ENCODE measurements around the gene SLC35B2.

Gene SLC35B2

DNA sequence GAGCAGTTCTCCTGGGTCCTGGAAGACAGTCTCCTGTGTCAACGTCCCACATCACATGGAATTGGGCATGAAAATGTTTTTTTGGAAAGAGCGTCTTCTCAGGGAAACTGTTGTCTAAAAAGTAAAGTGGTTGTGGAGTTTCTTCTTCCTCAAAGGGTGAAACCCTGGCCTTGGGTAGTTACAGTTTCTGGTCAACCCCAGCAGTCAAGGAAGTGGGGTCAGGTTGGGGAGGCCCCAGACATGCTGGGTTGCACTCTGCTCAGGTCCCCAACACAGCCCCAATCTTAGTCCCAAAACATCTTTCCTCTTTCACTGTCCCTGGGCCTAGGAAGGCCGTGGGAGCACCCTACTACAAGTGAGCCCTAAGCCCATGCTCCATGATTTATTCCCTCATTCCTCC is 9.0 kb upstream of the SLC35B2 start:
- DNase-seq, result no peak

DNA sequence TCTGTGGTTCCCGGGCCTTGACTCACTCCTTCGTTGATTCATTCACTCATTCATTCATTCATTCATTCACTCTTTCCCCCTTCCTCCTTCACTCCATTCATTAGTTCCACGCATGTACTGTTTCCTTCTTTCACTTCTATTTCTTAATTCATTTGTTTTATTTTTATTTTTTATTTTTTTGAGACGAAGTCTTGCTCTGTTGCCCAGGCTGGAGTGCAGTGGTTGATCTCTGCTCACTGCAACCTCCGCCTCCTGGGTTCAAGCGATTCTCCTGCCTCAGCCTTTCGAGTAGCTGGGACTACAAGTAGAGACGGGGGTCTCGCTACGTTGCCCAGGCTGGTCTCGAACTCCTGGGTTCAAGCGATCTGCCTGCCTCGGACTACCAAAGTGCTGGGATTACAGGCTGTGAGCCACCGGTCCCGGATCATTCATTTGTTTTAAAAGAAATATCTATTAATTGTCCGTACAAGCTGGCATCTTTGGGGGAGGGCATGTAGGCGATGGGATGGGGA is 8.4 kb upstream of the SLC35B2 start:
- peak in 1 of 2 experiments; percentile 71 for DNase-seq

DNA sequence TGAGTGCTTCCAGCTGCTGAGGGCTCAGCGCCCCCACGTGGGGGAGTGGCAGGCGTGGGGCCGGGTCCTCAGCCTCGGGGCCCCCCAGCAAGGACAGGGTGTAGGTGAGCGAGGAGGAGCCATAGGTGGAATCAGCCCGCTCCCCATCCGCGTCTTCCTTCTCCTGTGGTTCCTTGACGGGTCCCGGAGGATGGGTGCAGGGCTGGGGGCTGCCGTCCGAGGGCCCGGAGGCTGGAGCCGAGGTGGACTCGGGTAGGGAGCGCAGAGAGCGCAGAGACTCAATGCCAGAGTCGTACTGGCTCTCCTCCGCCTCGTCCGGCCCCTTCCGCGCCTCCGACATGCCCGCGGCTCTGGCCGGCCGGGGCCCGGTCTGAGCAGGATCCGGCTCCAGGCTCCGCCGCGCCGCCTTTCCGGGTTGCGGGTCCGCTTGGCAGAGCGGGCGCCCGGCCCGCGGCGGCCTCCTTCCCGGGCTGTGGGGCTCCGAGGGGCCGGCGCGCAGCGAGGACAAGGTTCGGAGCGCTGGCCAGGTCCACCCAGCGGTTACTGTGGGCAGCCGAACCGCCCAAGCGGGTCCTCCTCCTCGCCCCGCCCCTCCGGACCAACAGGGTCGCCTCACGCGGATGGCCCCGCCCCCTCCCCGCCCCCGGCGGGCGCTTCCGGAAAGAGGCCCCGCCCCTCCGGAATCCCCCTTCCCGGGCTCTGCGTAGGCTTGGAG is 7.8 kb upstream of the SLC35B2 start, which contains the start of gene NFKBIE:
Gene NFKBIE, minus strand, starts transcription at position 545 of the 715 bp plus-strand sequence. Its CDS starts 205 bp downstream, at position 340.
- DNase-seq, result peak in 1 of 2 experiments; percentile 66

DNA sequence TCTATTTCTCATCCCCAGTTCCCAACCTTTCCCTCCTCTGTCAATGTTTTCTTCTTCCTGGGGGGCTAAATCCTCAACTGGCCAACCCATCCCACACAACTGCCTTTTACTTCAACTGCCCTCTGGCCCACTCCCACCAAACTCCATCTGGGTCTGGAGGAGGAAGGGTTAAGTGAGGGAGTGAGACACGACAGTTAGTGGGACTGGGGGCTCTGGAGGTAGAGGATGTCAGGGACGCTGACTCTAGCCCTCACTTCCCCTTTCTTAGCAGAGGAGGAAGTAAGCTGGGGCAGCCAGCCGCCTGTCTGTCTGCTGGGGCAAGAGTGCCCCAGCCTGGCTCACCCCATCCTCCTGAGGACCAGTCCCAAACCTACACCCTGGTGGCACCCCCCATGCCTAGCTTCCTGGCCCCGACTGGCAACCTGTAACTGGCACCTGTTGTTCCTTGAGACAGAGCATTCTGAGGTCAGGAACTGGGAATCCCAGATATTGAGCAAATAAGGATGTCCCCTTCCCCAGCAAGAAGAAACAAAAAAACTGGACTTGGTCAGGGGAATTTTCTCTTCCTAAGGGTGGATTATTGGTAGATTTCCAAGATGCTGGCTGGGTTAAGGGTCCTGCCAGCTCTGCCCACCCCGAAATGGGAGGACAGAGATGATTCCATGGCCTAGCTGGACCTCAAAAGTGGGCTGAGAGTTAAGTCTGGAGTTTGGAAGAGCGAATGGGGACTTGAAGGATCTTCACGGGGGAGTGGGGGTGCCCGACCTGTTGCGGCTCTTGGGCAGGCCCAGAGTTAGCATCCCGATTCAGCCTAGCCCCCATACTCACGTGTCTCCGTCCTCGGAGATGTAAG is 7.1 kb upstream of the SLC35B2 start:
- DNase-seq, result peak; percentile 91 to 92

DNA sequence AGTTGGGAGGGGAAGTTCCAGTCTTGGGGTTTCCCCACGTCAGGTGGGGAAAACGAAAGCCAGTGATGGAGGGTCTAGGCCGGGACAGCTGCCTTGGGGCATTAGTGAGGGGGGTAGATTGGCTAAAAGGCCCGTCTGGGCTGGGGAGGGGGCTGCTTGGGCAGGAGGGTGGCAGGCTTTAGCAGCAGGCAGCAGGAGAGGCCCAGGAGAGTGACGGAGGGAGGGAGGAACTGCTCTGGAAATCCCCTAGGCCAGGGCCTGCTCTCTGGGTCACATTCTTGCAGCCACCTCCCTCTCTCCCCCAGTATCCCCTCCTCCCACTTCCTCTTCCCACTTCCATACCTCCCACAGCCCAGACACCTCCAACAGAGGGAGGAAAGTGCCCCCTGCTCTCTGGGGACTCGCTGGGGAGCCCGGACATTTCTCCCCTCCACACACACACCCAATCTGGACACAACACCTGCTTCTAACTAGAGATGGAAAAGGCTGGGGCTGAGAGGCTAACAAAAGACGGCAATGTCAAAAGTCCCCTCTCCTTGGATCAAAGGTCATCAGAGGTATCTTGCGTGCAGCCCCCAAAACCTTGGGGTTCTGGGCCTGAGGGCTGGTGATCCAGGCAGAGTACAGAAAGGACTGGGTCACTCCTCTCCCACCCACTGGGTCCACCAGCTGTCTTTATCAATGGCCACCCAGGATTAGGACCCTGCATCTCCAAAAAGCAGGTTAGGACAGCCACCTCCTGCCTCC is 6.2 kb upstream of the SLC35B2 start:
- peak; percentile 47 to 62 for DNase-seq

DNA sequence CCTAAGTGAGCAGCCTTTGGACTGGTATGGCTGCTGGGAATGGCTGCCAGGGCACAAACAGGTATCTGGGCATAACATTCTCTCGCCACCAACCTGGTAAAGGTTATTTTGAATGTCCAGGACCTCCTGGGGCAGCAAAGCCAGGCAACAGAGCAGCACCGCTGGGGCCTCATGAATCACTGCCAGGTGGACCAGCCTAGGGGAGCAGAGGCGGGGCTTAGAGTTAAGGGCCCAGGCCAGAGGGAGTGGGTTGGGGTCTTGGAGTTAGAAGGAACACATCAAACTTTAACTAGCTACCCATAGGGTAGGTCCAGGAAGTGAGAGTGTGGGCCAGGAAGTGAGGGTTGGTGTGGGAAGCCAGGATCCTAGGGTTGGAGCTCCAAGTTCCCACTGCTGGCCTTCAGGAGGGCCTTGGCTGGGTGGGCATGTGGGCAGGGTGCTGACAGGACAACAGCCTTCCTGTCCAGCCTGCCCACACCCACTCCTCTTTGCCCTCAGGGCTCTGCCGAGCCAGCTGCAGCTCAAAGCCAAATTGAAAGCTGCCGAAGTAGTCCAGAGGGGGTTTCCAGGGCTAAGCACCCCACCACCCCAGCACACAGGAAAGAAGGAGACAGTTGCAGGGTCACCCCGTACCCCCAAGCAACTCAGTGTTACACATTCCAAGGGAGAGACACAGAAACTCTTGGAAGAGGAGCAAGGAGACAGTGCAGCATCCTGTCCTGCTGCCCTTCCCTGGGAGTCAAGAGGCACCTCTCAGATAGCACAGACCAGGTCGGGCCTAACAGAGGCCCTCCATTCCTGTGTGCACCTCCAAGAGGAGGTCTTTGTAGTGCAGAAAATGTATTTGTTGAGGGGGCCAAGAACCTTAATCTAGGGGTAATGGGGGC is 5.4 kb upstream of the SLC35B2 start:
- no peak for DNase-seq

DNA sequence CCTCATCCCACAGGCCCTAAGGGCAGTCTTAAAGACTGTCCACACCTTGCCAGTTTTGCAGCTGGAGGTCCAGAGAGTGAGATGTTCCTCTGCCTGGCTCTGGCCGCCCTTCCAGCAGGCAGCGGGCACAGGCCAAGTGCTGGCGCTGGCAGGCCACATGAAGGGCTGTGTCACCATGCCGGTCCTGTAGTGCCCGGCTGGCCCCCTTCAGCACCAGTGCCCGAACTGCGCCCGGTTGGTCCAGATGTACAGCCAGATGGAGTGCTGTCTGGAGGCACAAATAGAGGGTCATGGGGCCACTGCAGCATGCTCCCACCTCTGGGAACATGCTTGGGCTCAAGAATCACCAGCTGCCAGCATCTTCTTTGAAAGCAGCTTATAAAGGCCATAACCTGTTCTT is 4.3 kb upstream of the SLC35B2 start:
- DNase-seq, result no peak

DNA sequence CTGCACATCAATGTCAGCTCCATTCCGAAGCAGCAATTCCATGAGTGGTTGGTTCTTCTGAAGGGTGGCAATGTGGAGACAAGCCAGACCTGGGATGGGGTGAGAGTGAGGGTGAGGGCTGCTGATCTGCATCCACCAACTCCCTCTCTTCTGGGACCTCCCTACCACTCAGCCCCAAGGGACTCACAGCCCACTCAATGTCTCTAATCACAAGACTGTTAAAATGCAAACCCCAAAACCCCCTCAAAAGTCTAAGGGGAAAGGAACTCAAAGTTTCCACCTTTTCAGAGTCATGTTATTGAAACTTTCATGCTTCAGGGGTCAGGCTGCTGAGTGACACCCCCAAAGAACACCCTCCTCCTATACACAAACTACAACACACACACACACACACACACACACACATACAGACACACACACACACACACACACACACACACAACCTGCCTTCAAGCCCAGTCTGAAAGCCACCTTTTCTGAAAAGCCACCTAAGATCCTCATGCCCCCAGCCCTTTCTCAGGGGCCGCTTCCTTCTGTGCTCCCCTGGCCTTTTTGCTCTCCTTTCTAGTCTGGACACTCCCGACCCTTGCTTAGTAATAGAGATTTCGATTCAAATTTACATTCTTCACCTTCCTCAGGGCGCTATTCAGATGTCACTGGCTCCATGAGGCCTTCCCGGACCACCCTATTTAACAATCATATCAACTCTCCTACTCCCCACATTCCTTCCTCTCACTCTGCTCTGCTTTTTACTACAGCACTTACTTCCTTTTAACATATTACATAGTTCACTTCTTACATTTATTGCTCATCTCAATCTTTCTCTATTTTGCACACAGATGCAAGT is 3.3 kb upstream of the SLC35B2 start:
- no peak for DNase-seq

DNA sequence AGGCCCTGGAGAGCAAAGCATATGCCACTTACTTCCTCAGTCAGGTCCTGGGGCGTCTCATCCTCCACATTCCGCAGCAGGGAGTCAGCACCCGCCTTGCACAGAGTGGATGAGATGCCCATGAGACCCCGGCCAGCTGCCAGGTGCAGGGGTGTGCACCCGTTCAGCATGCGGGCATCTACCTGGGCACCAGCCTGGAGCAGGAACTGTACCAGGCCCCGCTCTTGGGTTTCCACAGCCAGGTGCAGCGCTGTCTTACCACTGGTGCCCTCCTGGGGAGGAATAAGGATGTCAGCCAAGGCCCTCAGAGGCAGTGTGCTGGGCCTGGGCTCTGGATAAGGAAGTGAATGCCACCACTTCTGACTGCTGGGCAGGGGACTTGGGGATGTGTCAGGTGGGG is 2.7 kb upstream of the SLC35B2 start:
- no peak for DNase-seq

DNA sequence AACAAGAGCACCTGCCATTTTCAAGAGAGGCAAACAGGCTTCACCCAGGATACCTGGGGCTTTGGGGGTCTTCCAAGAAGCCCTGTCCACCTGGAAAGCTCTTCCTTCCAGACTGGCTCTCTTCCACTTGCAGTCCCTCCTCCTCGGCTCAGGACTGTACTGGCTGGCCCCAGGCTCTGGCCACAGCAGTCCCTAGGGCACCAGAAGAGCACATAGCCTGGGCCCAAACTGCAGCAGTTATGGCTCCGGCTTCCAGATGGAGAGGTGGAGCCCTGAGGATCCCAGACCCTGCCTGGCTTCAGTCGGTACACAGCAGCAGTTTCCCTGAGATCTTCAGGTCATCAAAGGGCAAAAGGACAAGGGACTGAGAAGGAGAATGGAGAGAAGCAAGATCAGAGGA is 1.6 kb upstream of the SLC35B2 start:
- no peak for DNase-seq

DNA sequence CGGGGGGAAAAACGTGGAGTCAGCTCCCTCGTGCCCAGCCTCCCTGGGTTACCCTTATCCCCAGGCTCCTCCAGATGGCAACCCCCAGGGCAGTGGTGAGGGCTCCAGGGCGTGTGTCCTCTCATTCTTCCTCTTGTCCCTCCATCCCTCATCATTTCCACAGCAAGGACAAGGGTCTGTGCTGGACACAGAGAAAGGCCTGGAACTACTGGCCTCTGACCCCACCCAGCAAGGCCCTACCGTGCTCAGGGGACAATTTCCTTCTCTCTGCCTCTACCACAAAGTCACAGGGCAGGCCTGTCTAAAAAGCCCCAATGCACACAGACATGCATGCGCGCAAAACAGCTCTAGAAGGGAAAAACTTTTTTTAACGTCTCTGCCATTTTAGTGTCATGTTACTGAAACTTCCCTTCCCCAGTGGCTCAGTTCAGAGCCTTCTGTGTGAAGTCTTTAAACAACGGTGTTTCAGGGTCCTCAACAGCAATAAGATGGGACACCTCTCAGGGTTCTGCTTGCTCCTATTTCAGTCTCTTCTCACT is 1.1 kb upstream of the SLC35B2 start:
- no peak for DNase-seq

DNA sequence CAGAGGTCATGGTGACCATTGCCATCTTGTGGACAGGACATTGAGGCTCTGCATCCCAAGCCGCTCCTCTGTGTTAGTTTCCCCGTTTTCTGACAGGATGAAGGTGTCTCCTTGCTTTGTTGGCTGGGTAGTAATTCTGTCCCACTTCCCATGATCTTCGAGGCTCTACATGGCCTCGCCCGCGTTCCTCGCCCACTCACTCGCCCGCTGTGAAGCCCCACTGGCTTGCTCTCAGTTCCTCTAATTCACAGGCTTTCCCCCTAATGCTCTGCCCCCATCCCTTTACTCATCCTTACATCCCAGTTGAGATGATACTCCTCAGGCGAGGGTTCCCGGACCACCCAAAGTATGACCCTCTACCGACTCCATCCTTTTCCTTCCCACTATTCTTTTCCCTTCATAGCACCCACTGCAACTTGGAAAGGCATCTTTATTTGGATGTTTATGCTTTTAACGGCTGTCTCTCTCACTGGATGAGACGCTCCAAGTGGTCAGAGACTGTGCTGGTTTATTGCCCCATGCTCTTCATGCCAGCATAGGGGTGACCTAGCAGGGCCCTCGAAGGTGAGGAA is 511 bp upstream of the SLC35B2 start:
- peak; percentile 42 to 51 for DNase-seq

DNA sequence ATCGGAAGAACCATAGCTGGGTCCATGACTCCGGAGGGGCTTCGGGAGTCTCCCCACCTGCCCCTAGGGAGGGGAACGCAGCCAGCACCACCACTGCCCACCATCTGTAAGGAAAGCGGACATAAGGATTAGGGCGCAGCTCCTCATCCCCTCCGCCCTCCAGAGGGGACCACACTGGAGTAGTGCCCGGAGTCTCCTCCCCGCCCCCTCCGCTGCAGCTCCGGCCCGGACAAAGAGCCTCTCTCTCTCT is 628 bp downstream of the SLC35B2 start:
- DNase-seq, result no peak

DNA sequence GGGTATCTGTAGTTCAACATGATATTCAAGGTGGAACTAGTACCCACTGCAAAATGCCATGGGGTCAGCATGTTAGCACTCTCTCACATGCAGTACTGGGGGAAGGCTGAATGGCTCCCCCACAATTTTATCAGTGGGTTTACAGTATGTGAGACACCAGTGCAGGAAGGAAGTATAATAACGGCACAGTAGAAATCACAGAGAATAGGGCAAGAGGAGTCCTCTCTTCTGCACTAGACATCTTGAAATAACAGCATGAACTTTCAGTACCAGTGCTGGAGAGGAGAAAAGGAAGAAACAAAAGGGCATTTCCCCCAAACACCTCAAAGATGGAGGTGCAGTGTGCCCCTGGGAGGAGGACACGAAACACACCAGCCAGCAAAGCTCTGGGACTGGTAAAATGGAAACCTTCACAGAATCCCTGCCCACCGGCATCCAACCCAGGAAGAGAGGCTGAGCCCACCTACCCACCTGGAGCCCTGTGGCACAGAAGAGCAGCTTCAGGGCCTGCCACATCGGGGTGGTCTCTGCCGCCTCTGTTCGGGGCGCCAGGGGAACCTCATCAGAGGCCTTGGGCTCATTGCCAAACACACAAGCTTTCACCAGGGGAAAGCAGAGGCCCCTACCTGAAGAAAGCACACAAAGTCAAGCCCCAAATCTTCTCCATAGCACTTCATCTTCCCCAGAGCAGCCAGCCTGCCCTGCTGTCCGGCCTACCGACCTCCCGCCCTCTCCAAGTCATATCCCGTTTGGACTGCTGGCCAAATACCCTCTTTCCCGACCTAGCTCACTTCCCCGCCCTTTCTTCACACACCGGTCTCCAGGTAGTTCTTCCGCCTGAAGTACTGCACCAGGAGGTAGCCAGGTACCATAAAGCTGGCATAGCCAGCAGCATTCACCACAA is 1.2 kb downstream of the SLC35B2 start:
- peak; percentile 29 to 50 for DNase-seq

DNA sequence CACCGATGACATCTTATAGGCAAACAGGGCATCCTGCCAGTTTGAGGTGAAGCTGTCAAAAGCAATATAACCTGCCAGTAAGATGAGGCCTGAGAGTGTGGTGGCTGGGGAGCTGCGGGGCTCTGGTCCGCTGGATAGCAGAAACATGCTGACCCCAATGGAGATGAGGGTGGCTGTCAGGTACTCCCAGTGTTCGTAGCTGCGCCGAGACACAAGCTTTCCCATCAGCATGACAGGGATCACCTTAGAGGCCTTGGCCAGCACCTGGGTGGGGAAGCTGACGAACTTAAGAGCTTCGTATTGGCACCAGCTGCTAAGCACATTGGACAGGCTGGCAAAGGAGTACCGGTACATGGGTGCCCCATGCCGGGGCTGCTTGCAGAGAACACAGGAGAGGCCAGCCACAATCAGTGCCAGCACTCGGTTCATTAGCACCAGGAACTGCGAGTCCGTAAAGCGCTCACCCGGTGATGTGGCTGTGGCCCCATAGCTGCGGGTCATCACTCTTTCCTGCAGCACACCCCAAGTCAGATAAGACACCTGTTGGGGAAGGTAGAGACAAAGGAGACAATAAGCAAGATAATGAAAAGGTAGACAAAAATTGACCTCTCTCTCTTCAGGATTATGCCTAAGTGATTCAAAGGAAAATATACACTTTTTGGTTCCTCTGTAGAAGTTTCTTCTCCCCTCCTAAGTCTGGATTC is 2.1 kb downstream of the SLC35B2 start:
- peak in 1 of 2 experiments; percentile 39 for DNase-seq

DNA sequence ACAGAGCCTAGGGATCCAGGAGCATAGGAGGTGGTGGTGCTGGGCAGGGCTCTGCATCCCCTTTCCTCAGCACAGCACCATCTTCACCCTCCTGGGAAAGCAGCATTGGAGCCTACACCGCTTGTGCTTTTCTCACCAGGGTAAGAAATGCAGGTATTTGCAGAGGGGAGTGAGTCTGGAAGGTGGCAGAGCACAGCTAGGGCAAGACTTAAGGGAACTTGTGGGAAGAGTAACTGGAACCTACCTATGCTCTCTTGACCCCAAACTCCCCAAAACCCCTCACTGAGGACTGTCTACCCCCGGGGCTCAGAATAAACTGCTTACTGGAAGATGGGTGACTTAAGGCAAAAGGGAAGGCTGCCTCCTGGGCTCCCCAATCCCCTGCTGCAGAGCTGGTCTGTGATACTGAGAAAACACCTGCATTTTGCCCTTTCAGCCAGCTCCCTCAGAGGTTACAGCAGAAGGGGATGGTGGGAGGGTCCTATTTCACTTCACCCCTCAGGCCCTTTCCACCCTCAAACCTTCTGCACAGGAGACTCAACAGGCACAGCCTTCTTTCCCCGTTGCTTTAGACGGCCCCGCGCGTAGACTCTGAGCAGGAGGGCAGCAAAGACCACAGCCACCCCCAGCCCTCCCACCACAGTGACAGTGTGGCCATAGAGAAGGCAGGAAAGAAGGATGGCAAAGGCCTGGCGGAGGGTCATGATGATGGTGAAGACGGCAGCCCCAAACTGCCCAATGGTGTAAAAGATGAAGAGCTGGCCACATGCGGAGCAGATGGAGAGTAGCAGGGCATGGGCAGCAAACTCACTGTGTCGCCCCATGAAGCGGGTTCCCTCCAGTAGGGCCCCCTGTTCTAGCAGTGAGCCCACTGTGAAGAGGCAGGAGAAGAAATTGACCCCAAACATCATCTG is 2.9 kb downstream of the SLC35B2 start:
- DNase-seq, result no peak

DNA sequence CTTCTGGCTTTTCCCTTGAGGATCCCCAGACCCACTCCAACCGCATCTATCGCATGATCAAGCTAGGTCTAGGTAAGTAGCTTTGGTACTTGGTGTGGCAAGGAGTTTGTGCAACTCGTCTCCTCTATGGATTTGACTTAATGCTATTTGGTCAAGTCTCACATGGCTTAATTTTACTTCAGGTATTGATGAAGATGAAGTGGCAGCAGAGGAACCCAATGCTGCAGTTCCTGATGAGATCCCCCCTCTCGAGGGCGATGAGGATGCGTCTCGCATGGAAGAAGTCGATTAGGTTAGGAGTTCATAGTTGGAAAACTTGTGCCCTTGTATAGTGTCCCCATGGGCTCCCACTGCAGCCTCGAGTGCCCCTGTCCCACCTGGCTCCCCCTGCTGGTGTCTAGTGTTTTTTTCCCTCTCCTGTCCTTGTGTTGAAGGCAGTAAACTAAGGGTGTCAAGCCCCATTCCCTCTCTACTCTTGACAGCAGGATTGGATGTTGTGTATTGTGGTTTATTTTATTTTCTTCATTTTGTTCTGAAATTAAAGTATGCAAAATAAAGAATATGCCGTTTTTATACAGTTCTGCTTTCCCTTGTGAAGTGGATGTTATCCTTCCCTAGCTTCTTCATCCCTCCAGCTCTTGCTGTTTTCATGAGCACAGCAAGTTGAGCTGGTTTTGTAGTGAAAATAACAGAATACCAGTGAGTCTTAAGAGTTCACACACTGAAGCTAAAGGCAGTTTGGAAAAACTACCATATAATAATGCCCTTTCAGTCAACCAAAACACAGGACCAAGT is 3.8 kb downstream of the SLC35B2 start:
- peak; percentile 62 to 70 for DNase-seq
